ENCODE results near the gene USP24.

DNA sequence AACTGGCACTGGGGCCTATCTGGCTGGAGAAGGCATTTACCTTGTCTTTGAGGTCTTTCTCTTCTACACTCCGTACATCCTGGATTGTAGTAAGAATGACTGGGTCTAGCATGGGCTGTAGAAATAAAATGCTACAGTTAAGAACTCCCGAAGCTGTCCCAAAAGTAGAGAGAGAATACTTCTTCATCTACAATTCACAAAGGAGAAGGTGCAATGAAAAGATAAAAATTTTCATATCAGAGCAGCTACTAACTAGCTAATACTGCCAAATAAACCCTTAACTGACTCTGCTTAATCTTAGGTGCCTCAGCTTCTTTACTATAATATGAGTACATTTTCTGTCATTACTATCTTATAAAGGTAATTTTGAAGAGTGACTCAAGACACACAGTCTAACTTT, 55.6 kb downstream of the USP24 start:
- TF ChIP-seq, protein P1, sequence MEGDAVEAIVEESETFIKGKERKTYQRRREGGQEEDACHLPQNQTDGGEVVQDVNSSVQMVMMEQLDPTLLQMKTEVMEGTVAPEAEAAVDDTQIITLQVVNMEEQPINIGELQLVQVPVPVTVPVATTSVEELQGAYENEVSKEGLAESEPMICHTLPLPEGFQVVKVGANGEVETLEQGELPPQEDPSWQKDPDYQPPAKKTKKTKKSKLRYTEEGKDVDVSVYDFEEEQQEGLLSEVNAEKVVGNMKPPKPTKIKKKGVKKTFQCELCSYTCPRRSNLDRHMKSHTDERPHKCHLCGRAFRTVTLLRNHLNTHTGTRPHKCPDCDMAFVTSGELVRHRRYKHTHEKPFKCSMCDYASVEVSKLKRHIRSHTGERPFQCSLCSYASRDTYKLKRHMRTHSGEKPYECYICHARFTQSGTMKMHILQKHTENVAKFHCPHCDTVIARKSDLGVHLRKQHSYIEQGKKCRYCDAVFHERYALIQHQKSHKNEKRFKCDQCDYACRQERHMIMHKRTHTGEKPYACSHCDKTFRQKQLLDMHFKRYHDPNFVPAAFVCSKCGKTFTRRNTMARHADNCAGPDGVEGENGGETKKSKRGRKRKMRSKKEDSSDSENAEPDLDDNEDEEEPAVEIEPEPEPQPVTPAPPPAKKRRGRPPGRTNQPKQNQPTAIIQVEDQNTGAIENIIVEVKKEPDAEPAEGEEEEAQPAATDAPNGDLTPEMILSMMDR (conservative IDR thresholded peaks at IDR 0.05; ENCODE audit: low read depth, low read length) = no peak
- TF ChIP-seq EZH2 (IDR thresholded peaks at IDR 0.05; ENCODE audit: low read length, unreplicated experiment) = no peak
- no peak for TF ChIP-seq EZH2phosphoT487 (IDR thresholded peaks at IDR 0.05; ENCODE audit: borderline replicate concordance, low read length)

Measured in PC-3 (cell line).